HCT116 (cell line): ENCODE data around the gene MAP3K6. TPM values are rescaled to one million over a fixed set of nuclear protein-coding genes. Genes with fewer than 3 reads are reported as not detected.
A peak's percentile ranks its signal among the peaks of the same experiment; 100 is the strongest.

Experiments used
- ATAC-seq: fragments of 200-7000 bp; cut with Tn5 transposase; 2 replicates; pipeline ENCODE4 v1.9.1; 2020; ENCODE audit warnings: mild to moderate bottlenecking, moderate library complexity
- BruUV-seq: library from RNA; stranded (reverse); fragments of 400-500 nt; replicated peaks from 2 replicates; lab custom pipeline; 2021; lab: Mats Ljungman, UMichigan
- CTCF ChIA-PET: fragments of 300-600 bp; sonication (Branson Sonifier 250); formaldehyde crosslinking; loops from one replicate; lab custom pipeline; 2021; ENCODE audit warnings: antibody characterized with exemption; lab: Charles Lee
- POLR2A ChIA-PET: fragments of 300-600, 350-600 bp; sonication (Branson Sonifier 250); formaldehyde crosslinking; loops from one replicate; lab custom pipeline; 2021; ENCODE audit warnings: antibody characterized with exemption; lab: Charles Lee
- RAD21 ChIA-PET, 2 experiments: fragments of 300-600 bp; sonication (Branson Sonifier 250); formaldehyde crosslinking; loops; one replicate each; lab custom pipeline; 2023; ENCODE audit warnings: low total read pairs in 2 of 2; ENCODE audit not compliant: uncharacterized antibody in 2 of 2, unreplicated experiment in 2 of 2, low non-redundant PET in 1 of 2; lab: Charles Lee
- DNase-seq: peaks from one replicate; pipeline ENCODE4 v3.0.0-alpha.2; 2010; ENCODE audit warnings: low read depth, low spot score
- H2AFZ ChIP-seq: fragments of 200-600 bp; shearing (Covaris generic), sonication (generic); 2 replicates; pipeline ENCODE4 v1.6.1; 2017; ENCODE audit warnings: low read depth, mixed run types, mixed read lengths, antibody characterized with exemption, low read length; ENCODE audit not compliant: poor library complexity, severe bottlenecking
- H3K27ac ChIP-seq: 2 replicates; pipeline ENCODE4 v1.5.1; 2012; ENCODE audit warnings: low read depth, low read length
- H3K27me3 ChIP-seq: fragments of 200-600 bp; sonication (generic); 2 replicates; pipeline ENCODE4 v1.6.1; 2016; ENCODE audit warnings: mixed run types, low read length, mixed read lengths; ENCODE audit not compliant: insufficient read depth
- H3K36me3 ChIP-seq, 2 experiments: fragments of 200-500 bp in 1 of 2; fragments of 200-600 bp in 1 of 2; sonication (Bioruptor generic) in 1 of 2; sonication (generic) in 1 of 2; 2 replicates each; pipeline versions ENCODE4 v1.5.1 to v1.6.1; 2014 to 2016; ENCODE audit warnings: low read length in 2 of 2, inconsistent platforms in 1 of 2, mixed read lengths in 1 of 2, mixed run types in 1 of 2; ENCODE audit not compliant: insufficient read depth in 2 of 2, control insufficient read depth in 1 of 2
- H3K4me1 ChIP-seq, 2 experiments: fragments of 200-600 bp in 1 of 2; sonication (generic) in 1 of 2; 2 replicates each; pipeline versions ENCODE4 v1.5.1 to v1.6.1; 2012 to 2017; ENCODE audit warnings: low read length in 2 of 2, inconsistent platforms in 1 of 2, mild to moderate bottlenecking in 1 of 2, mixed read lengths in 1 of 2, mixed run types in 1 of 2, moderate library complexity in 1 of 2; ENCODE audit not compliant: insufficient read depth in 2 of 2, control insufficient read depth in 1 of 2
- H3K4me2 ChIP-seq: fragments of 200-600 bp; sonication (generic); 2 replicates; pipeline ENCODE4 v1.6.1; 2017; ENCODE audit warnings: mixed run types, low read length, mixed read lengths
- H3K4me3 ChIP-seq, 2 experiments: fragments of 200-600 bp in 1 of 2; sonication (generic) in 1 of 2; replicated peaks in 1 of 2; 2 replicates each; pipeline ENCODE4 v1.5.1; 2011 to 2016; ENCODE audit warnings: low read length in 2 of 2, control low read depth in 1 of 2, low read depth in 1 of 2, mild to moderate bottlenecking in 1 of 2, mixed read lengths in 1 of 2, mixed run types in 1 of 2
- H3K79me2 ChIP-seq: fragments of 200-600 bp; sonication (generic); 2 replicates; pipeline ENCODE4 v1.6.1; 2017; ENCODE audit warnings: mild to moderate bottlenecking, mixed run types, low read length, moderate library complexity, mixed read lengths; ENCODE audit not compliant: insufficient read depth
- H3K9ac ChIP-seq: fragments of 200-600 bp; sonication (generic); 2 replicates; pipeline ENCODE4 v1.6.1; 2016; ENCODE audit warnings: low read length, mixed read lengths
- H3K9me2 ChIP-seq: fragments of 200-600 bp; sonication (generic), shearing (Covaris generic); 2 replicates; pipeline ENCODE4 v1.6.1; 2017; ENCODE audit warnings: mixed run types, mild to moderate bottlenecking, moderate library complexity; ENCODE audit not compliant: insufficient read depth
- H3K9me3 ChIP-seq, 2 experiments: fragments of 200-500 bp in 1 of 2; fragments of 200-600 bp in 1 of 2; sonication (Bioruptor generic) in 1 of 2; sonication (generic) in 1 of 2; 2 replicates each; pipeline ENCODE4 v1.6.1; 2014 to 2017; ENCODE audit warnings: low read length in 2 of 2, mixed read lengths in 2 of 2, inconsistent platforms in 1 of 2, low read depth in 1 of 2, mild to moderate bottlenecking in 1 of 2, mixed run types in 1 of 2, moderate library complexity in 1 of 2; ENCODE audit not compliant: control insufficient read depth in 1 of 2, insufficient read depth in 1 of 2
- H4K20me1 ChIP-seq: fragments of 200-600 bp; sonication (generic), shearing (Covaris generic); 2 replicates; pipeline ENCODE4 v1.6.1; 2017; ENCODE audit warnings: mixed run types, mild to moderate bottlenecking, moderate library complexity; ENCODE audit not compliant: insufficient read depth
- JUND ChIP-seq: IDR thresholded peaks from 2 replicates; pipeline ENCODE4 v1.6.1; 2012
- RAD21 ChIP-seq: IDR thresholded peaks from 2 replicates; pipeline ENCODE4 v1.6.1; 2012; ENCODE audit warnings: low read depth, mild to moderate bottlenecking
- intact Hi-C: fragments of 100-400 bp; cut with micrococcal nuclease; formaldehyde crosslinking; loops from 2 replicates; pipeline ENCODE4 v1.10.0; 2022
- total RNA-seq: library from RNA; stranded (reverse); gene quantifications from one replicate; pipeline ENCODE4 v1.2.1, GENCODE V29; 2021; ENCODE audit not compliant: unreplicated experiment
- TF ChIP-seq, protein P1 (sequence below), 3 experiments: fragments of 200-600 bp in 1 of 3; sonication (generic) in 1 of 3; IDR thresholded peaks in 2 of 3; conservative IDR thresholded peaks in 1 of 3; 2 replicates each; pipeline ENCODE4 v1.5.1; 2012 to 2017; ENCODE audit warnings: low read depth in 2 of 3, low read length in 2 of 3, antibody characterized with exemption in 1 of 3, borderline replicate concordance in 1 of 3, control low read depth in 1 of 3, mild to moderate bottlenecking in 1 of 3, mixed read lengths in 1 of 3, mixed run types in 1 of 3, moderate library complexity in 1 of 3; ENCODE audit not compliant: insufficient read depth in 1 of 3
- TF ChIP-seq, protein P2 (sequence below): IDR thresholded peaks from 2 replicates; pipeline ENCODE4 v1.6.1; 2011; ENCODE audit warnings: mild to moderate bottlenecking, low read length, moderate library complexity; ENCODE audit not compliant: insufficient replicate concordance; ENCODE audit errors: extremely low read depth
- TF ChIP-seq, protein P3 (sequence below): IDR thresholded peaks from 2 replicates; pipeline ENCODE4 v1.6.1; 2012

Gene MAP3K6
- total RNA-seq, 1 experiment from 2014 or later = 30.2 TPM

DNA sequence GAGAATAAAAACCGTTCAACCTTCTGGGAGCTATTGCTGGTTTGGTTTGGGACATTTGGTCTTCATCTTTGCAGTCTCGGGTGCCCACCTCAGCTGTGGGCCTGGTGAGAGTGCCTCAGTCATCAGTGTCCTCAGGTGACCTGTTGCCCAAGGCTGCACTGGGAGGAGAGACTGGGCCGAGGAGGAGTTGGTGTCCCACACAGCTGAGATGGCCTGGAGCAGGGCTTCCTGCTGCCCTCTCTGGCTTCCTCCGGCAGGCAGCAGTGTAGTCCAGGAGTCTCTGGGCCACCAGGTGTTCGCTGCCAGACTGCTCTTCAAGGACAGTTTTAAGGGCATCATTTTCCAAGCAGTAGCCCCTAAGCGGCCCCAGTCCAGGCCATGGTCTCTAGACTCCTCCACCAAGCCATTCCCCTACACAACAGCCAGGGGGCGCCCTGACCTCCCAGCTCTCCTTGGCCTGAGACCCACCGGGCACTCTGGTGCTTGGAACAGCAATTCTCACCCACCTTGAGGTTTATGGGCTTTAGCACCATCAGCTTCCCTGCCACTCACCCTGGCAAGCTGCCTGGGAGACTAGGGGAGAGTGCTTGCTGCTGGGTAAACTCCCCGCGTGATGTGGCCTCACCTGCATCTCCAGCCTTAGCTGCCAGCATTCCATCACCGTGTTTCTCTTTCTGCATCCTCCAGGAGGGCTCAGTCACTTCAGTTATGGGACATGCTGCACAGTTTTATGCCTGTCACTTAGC is 34.1 kb downstream of the MAP3K6 start:
- Histone ChIP-seq H3K4me1 (no peaks in the 10 kb centered on the region), H3K36me3 (peaks cover 20 to 36% of the 10 kb centered on the region in 2 experiments), H3K9me3 (no peaks in the 10 kb centered on the region), H3K27ac (no peak overlapping the region; the same call in 1 of the 2 replicates), H3K9ac (no peak overlapping the region), H3K9me2 (no peaks in the 10 kb centered on the region), H3K4me2 (no peak overlapping the region), H4K20me1 (no peaks in the 10 kb centered on the region), H3K4me3 (no peak overlapping the region), H2AFZ (no peak overlapping the region), H3K27me3 (no peaks in the 10 kb centered on the region), H3K79me2 (peaks cover 31% of the 10 kb centered on the region)
- BruUV-seq = no TSS peak
- intact Hi-C loops = no loop called here
- CTCF ChIA-PET = interaction anchor here (0.6 to 2.2 kb wide), 16 partner anchors 9 to 229 kb away, joined by 3 to 13 read pairs (median 5); partner anchors contain the start of genes GPR3, MAP3K6 and SYTL1
- RAD21 ChIA-PET = interaction anchor here (0.6 to 1.3 kb wide), 3 partner anchors 36 to 55 kb away, joined by 3 to 6 read pairs (median 5); no protein-coding TSS in a partner anchor
- POLR2A ChIA-PET = interaction anchor here (1.2 kb wide), 1 partner anchor 11 kb away, joined by 3 read pairs; no protein-coding TSS in a partner anchor
- TF ChIP-seq RAD21 (peak; percentile 68), JUND (no peak)
- TF ChIP-seq, protein P1, sequence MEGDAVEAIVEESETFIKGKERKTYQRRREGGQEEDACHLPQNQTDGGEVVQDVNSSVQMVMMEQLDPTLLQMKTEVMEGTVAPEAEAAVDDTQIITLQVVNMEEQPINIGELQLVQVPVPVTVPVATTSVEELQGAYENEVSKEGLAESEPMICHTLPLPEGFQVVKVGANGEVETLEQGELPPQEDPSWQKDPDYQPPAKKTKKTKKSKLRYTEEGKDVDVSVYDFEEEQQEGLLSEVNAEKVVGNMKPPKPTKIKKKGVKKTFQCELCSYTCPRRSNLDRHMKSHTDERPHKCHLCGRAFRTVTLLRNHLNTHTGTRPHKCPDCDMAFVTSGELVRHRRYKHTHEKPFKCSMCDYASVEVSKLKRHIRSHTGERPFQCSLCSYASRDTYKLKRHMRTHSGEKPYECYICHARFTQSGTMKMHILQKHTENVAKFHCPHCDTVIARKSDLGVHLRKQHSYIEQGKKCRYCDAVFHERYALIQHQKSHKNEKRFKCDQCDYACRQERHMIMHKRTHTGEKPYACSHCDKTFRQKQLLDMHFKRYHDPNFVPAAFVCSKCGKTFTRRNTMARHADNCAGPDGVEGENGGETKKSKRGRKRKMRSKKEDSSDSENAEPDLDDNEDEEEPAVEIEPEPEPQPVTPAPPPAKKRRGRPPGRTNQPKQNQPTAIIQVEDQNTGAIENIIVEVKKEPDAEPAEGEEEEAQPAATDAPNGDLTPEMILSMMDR (IDR thresholded peaks at IDR 0.05 in 2 of 3, conservative IDR thresholded peaks at IDR 0.05 in 1 of 3; ENCODE audit: borderline replicate concordance in 1 of 3, insufficient read depth in 1 of 3, low read depth in 2 of 3, low read length in 2 of 3) = peak; percentile 66 to 92 (median 92); a peak in 5 of 6 replicates
- TF ChIP-seq, protein P2, sequence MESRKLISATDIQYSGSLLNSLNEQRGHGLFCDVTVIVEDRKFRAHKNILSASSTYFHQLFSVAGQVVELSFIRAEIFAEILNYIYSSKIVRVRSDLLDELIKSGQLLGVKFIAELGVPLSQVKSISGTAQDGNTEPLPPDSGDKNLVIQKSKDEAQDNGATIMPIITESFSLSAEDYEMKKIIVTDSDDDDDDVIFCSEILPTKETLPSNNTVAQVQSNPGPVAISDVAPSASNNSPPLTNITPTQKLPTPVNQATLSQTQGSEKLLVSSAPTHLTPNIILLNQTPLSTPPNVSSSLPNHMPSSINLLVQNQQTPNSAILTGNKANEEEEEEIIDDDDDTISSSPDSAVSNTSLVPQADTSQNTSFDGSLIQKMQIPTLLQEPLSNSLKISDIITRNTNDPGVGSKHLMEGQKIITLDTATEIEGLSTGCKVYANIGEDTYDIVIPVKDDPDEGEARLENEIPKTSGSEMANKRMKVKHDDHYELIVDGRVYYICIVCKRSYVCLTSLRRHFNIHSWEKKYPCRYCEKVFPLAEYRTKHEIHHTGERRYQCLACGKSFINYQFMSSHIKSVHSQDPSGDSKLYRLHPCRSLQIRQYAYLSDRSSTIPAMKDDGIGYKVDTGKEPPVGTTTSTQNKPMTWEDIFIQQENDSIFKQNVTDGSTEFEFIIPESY = no peak
- TF ChIP-seq, protein P3, sequence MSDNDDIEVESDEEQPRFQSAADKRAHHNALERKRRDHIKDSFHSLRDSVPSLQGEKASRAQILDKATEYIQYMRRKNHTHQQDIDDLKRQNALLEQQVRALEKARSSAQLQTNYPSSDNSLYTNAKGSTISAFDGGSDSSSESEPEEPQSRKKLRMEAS = no peak
- ATAC-seq (peak; percentile 89), DNase-seq (no peak)
